WI38 (cell line): ENCODE results near the gene MEGF11.

Source experiments
- H3K4me3 ChIP-seq: 2 replicates; pipeline ENCODE4 v1.5.1; 2011; ENCODE audit warnings: low read depth, mild to moderate bottlenecking, control low read depth, low read length
- CTCF ChIP-seq: IDR thresholded peaks from 2 replicates; pipeline ENCODE4 v1.5.1; 2012; ENCODE audit warnings: low read depth, mild to moderate bottlenecking, control low read depth, low read length

Gene MEGF11

GRCh38 chr15:65926459-65926858, 327.1 kb downstream of the MEGF11 start:
- no peak overlapping the region for H3K4me3 ChIP-seq
- TF ChIP-seq CTCF: no peak

GRCh38 chr15:65925338-65925737, 328.2 kb downstream of the MEGF11 start:
- H3K4me3 ChIP-seq: no peak overlapping the region

GRCh38 chr15:65924004-65924403, 329.5 kb downstream of the MEGF11 start:
- no peak for TF ChIP-seq CTCF
- no peak overlapping the region for H3K4me3 ChIP-seq

More at GRCh38 chr15:65925338-65925737, 328.2 kb downstream of the MEGF11 start:
- TF ChIP-seq CTCF: no peak

- TF ChIP-seq CTCF: no peak
- H3K4me3 ChIP-seq: no peak overlapping the region
Observed at GRCh38 chr15:65923264-65923663, 330.3 kb downstream of the MEGF11 start.

GRCh38 chr15:65922621-65923020, 330.9 kb downstream of the MEGF11 start:
- no peak overlapping the region for H3K4me3 ChIP-seq
- TF ChIP-seq CTCF: no peak

GRCh38 chr15:65921780-65922179, 331.8 kb downstream of the MEGF11 start:
- TF ChIP-seq CTCF: no peak
- no peak overlapping the region for H3K4me3 ChIP-seq

- no peak overlapping the region for H3K4me3 ChIP-seq
Observed at GRCh38 chr15:65920825-65921309, 332.7 kb downstream of the MEGF11 start.

More at GRCh38 chr15:65920825-65921309, 332.7 kb downstream of the MEGF11 start:
- no peak for TF ChIP-seq CTCF
